A549 (cell line): ENCODE results near the gene RAP2A. TPM values are rescaled to one million over a fixed set of nuclear protein-coding genes. Genes with fewer than 3 reads are reported as not detected.

Experiments
- ATAC-seq, 2 experiments: fragments of 200-7000 bp in 1 of 2; fragments of >200 bp in 1 of 2; cut with Nextera tagmentation in 1 of 2; cut with Tn5 transposase in 1 of 2; 3 replicates each; pipeline versions ENCODE4 v1.8.0 to v1.9.1; 2018 to 2020; ENCODE audit warnings: mild to moderate bottlenecking in 1 of 2, moderate library complexity in 1 of 2
- CTCF ChIA-PET: fragments of 300-600 bp; sonication (Branson Sonifier 250); formaldehyde crosslinking; extraction: SDS; loops from one replicate; lab custom pipeline; 2021; ENCODE audit warnings: antibody characterized with exemption, inconsistent platforms; lab: Yijun Ruan, JAX
- POLR2A ChIA-PET: fragments of 350-600 bp; formaldehyde crosslinking; extraction: SDS; loops from one replicate; lab custom pipeline; 2021; ENCODE audit warnings: antibody characterized with exemption, inconsistent platforms; lab: Yijun Ruan, JAX
- DNase-seq, 2 experiments: peaks; one replicate each; pipeline versions ENCODE4 v3.0.0 to v3.0.0-alpha.2; 2011 to 2016; ENCODE audit warnings: low read depth in 1 of 2, low spot score in 1 of 2
- FAIRE-seq: peaks from 2 replicates; lab custom pipeline; 2011; peaks lifted over from hg19 to GRCh38; lab: Jason Lieb, UNC
- H3K27ac ChIP-seq, 2 experiments: fragments of >200 bp; sonication (Bioruptor Twin); formaldehyde crosslinking; 3 replicates each; pipeline ENCODE4 v1.5.1; 2016 to 2017
- H3K4me1 ChIP-seq: fragments of >200 bp; sonication (Bioruptor Twin); formaldehyde crosslinking; 3 replicates; pipeline ENCODE4 v1.6.1; 2016
- H3K4me2 ChIP-seq: fragments of >200 bp; sonication (Bioruptor Twin); formaldehyde crosslinking; 3 replicates; pipeline ENCODE4 v1.6.1; 2016
- H3K4me3 ChIP-seq: fragments of >200 bp; sonication (Bioruptor Twin); formaldehyde crosslinking; 3 replicates; pipeline ENCODE4 v1.5.1; 2016
- H3K9me3 ChIP-seq: fragments of >200 bp; sonication (Bioruptor Twin); formaldehyde crosslinking; 3 replicates; pipeline ENCODE4 v1.6.1; 2016
- BHLHE40 ChIP-seq: IDR thresholded peaks from 2 replicates; pipeline ENCODE4 v1.6.1; 2012; ENCODE audit warnings: low read depth, low read length, inconsistent platforms
- CBX2 ChIP-seq: fragments of 200-600 bp; sonication (generic); IDR thresholded peaks from 2 replicates; pipeline ENCODE4 v1.6.1; 2016; ENCODE audit warnings: low read depth, mild to moderate bottlenecking, borderline replicate concordance
- EHF ChIP-seq: fragments of 250-450 bp; sonication (Bioruptor Pico); IDR thresholded peaks from 2 replicates; pipeline ENCODE4 v1.5.0; 2020; ENCODE audit warnings: mild to moderate bottlenecking
- EHMT2 ChIP-seq: fragments of 200-600 bp; sonication (generic); IDR thresholded peaks from 2 replicates; pipeline ENCODE4 v1.6.1; 2016; ENCODE audit warnings: antibody characterized with exemption, low read depth, mild to moderate bottlenecking, moderate library complexity
- HDAC2 ChIP-seq: fragments of 200-600 bp; sonication (generic); IDR thresholded peaks from 2 replicates; pipeline ENCODE4 v1.6.1; 2016
- HES2 ChIP-seq: fragments of >200 bp; sonication (Bioruptor Twin); formaldehyde crosslinking; IDR thresholded peaks from 2 replicates; pipeline ENCODE4 v1.6.1; 2016
- HMGXB4 ChIP-seq: fragments of 250-450 bp; sonication (Bioruptor Pico); IDR thresholded peaks from 2 replicates; pipeline ENCODE4 v1.5.0; 2021; ENCODE audit warnings: mild to moderate bottlenecking, moderate library complexity, borderline replicate concordance
- HOXB5 ChIP-seq: fragments of 250-450 bp; sonication (Bioruptor Pico); IDR thresholded peaks from 2 replicates; pipeline ENCODE4 v1.5.0; 2020; ENCODE audit warnings: mild to moderate bottlenecking, moderate library complexity
- JUNB ChIP-seq: fragments of >200 bp; sonication (Bioruptor Twin); formaldehyde crosslinking; IDR thresholded peaks from 2 replicates; pipeline ENCODE4 v1.6.1; 2016
- KDM5A ChIP-seq: fragments of 200-600 bp; sonication (generic); IDR thresholded peaks from 2 replicates; pipeline ENCODE4 v1.6.1; 2016; ENCODE audit warnings: antibody characterized with exemption, mild to moderate bottlenecking
- MAFK ChIP-seq: fragments of 450-650 bp; IDR thresholded peaks from 2 replicates; pipeline ENCODE4 v1.6.1; 2014; ENCODE audit not compliant: partially characterized antibody
- MYC ChIP-seq: IDR thresholded peaks from 2 replicates; pipeline ENCODE4 v1.6.1; 2012; ENCODE audit warnings: mild to moderate bottlenecking, inconsistent platforms, low read length, improper control_type of control experiment, borderline replicate concordance
- NR3C1 ChIP-seq: fragments of >200 bp; sonication (Bioruptor Twin); formaldehyde crosslinking; IDR thresholded peaks from 3 replicates; pipeline ENCODE4 v1.6.1; 2017
- POLR2A ChIP-seq: IDR thresholded peaks from 2 replicates; pipeline ENCODE4 v1.6.1; 2012; ENCODE audit warnings: mild to moderate bottlenecking, low read length
- RARB ChIP-seq: fragments of 250-450 bp; sonication (Bioruptor Pico); IDR thresholded peaks from 2 replicates; pipeline ENCODE4 v1.8.0; 2021; ENCODE audit warnings: mild to moderate bottlenecking, moderate library complexity
- REST ChIP-seq: fragments of 200-600 bp; sonication (generic); IDR thresholded peaks from 2 replicates; pipeline ENCODE4 v1.6.1; 2016; ENCODE audit warnings: antibody characterized with exemption, mild to moderate bottlenecking, moderate library complexity
- ZFP36 ChIP-seq: fragments of 450-650 bp; IDR thresholded peaks from 2 replicates; pipeline ENCODE4 v1.6.1; 2014; ENCODE audit warnings: borderline replicate concordance; ENCODE audit not compliant: partially characterized antibody
- ZSCAN20 ChIP-seq: fragments of 250-450 bp; sonication (Bioruptor Pico); IDR thresholded peaks from 2 replicates; pipeline ENCODE4 v1.8.0; 2022; ENCODE audit warnings: mild to moderate bottlenecking, moderate library complexity
- whole genome bisulfite sequencing: methylation state at CpG from one replicate; pipeline ENCODE4 v1.1.6; 2017; ENCODE audit errors: missing lambda C conversion rate; 5-methylcytosine and 5-hydroxymethylcytosine counted together
- polyA plus RNA-seq, 4 experiments: library from polyadenylated mRNA; depleted of rRNA in 3 of 4; stranded (reverse); fragments of >200 nt; fragmentation: RNase III in 1 of 4; extraction: RNeasy Plus Mini Kit Qiagen cat#74134 plus additional on column Dnase treatment in 1 of 4; gene quantifications; 2 replicates in 3 of 4; 3 replicates in 1 of 4; pipeline ENCODE4 v1.2.3, GENCODE V29; 2011 to 2017
- TF ChIP-seq, protein P1 (sequence below): fragments of >200 bp; sonication (Bioruptor Twin); formaldehyde crosslinking; IDR thresholded peaks from 3 replicates; pipeline ENCODE4 v1.5.1; 2016
- TF ChIP-seq, protein P2 (sequence below): IDR thresholded peaks from 2 replicates; pipeline ENCODE4 v1.6.1; 2012; ENCODE audit warnings: low read depth, borderline replicate concordance
- TF ChIP-seq, protein P3 (sequence below): fragments of >200 bp; sonication (Bioruptor Twin); formaldehyde crosslinking; IDR thresholded peaks from 3 replicates; pipeline ENCODE4 v1.6.1; 2016

The RAP2A gene
- polyA plus RNA-seq, 2 of the 4 experiments (the other 2 are of a cell fraction), result 8.7 to 10.9 TPM

- TF ChIP-seq EHMT2, result no peak
- TF ChIP-seq REST, result no peak
- TF ChIP-seq EHF, result no peak
- TF ChIP-seq, protein P1, sequence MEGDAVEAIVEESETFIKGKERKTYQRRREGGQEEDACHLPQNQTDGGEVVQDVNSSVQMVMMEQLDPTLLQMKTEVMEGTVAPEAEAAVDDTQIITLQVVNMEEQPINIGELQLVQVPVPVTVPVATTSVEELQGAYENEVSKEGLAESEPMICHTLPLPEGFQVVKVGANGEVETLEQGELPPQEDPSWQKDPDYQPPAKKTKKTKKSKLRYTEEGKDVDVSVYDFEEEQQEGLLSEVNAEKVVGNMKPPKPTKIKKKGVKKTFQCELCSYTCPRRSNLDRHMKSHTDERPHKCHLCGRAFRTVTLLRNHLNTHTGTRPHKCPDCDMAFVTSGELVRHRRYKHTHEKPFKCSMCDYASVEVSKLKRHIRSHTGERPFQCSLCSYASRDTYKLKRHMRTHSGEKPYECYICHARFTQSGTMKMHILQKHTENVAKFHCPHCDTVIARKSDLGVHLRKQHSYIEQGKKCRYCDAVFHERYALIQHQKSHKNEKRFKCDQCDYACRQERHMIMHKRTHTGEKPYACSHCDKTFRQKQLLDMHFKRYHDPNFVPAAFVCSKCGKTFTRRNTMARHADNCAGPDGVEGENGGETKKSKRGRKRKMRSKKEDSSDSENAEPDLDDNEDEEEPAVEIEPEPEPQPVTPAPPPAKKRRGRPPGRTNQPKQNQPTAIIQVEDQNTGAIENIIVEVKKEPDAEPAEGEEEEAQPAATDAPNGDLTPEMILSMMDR, result no peak
- TF ChIP-seq, protein P2, sequence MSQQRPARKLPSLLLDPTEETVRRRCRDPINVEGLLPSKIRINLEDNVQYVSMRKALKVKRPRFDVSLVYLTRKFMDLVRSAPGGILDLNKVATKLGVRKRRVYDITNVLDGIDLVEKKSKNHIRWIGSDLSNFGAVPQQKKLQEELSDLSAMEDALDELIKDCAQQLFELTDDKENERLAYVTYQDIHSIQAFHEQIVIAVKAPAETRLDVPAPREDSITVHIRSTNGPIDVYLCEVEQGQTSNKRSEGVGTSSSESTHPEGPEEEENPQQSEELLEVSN, result no peak
- TF ChIP-seq, protein P3, sequence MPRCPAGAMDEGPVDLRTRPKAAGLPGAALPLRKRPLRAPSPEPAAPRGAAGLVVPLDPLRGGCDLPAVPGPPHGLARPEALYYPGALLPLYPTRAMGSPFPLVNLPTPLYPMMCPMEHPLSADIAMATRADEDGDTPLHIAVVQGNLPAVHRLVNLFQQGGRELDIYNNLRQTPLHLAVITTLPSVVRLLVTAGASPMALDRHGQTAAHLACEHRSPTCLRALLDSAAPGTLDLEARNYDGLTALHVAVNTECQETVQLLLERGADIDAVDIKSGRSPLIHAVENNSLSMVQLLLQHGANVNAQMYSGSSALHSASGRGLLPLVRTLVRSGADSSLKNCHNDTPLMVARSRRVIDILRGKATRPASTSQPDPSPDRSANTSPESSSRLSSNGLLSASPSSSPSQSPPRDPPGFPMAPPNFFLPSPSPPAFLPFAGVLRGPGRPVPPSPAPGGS, result no peak
- no peak for TF ChIP-seq HDAC2
Observed at GRCh38 chr13:97430296-97430695, 3.7 kb upstream of the RAP2A start (continued).

- peak overlapping the region; percentile 87 for H3K4me2 ChIP-seq
- WGBS, result 80% methylated on average over 4 of the region's 4 CpGs
Observed at GRCh38 chr13:97431171-97431764, 2.7 kb upstream of the RAP2A start.

DNA sequence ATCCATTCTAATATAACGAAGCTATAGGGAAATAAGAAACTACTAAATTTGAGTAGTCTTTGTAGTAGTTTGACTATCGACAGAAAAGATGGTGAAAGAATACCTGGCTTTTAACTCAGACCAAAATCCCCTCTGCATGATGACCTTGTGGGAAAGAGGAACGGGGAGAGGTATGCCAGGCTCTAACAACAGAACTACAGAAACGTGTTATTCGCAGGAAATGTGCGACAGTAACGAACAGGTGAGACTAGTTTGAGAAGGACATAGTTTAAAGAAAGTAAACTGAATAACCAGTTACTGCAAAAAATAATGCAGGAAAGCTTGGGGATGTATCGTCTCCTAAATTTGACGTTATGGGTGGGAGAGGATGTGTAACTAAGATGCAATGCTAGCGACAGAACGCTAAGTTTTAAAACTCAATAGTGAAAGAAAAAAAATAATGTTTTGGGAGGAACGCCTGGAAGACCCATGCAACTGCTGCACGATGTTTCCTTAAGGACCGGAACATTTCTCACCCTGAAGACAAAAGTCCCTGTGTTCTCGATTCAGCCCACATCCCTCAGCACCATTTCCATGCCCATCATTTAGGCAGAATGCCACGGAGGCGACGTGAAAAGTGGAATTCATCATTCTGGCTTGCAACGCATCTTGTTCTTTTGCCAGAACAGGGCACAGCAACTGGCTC is 1.6 kb upstream of the RAP2A start:
- ChIA-PET POLR2A (interaction anchor here (0.6 to 1.7 kb wide), 9 partner anchors 9 to 368 kb away, joined by 3 to 5 read pairs (median 4); no protein-coding TSS in a partner anchor), CTCF (no interaction called here)
- no peak for FAIRE-seq
- no peak for ATAC-seq
- Histone ChIP-seq H3K9me3 (no peaks in the 10 kb centered on the region), H3K4me2 (peak overlapping the region; percentile 87), H3K27ac (peak overlapping the region; percentile 86 to 88), H3K4me3 (peak overlapping the region; percentile 89), H3K4me1 (peaks cover 18% of the 10 kb centered on the region; the same call in 1 of the 3 replicates)
- 11% methylated on average over 18 of the region's 19 CpGs for WGBS
- no peak for DNase-seq
- TF ChIP-seq ZSCAN20 (CRISPR knock-in tag) (no peak), RARB (no peak), NR3C1 (no peak), MAFK (no peak), EHF (no peak), CBX2 (no peak), JUNB (no peak), KDM5A (no peak; the same call in 1 of the 2 replicates), HMGXB4 (CRISPR knock-in tag) (no peak), POLR2A (peak; percentile 84), HOXB5 (CRISPR knock-in tag) (no peak), HES2 (no peak), EHMT2 (no peak), BHLHE40 (no peak)
- TF ChIP-seq, protein P3, result 0 out of 3 replicates have a peak, but pooled peaks have one; percentile 29

More at GRCh38 chr13:97431171-97431764, 2.7 kb upstream of the RAP2A start:
- ATAC-seq (no peak), DNase-seq (no peak), FAIRE-seq (no peak)
- Histone ChIP-seq H3K27ac (no peak overlapping the region), H3K9me3 (no peaks in the 10 kb centered on the region), H3K4me1 (peaks cover 17% of the 10 kb centered on the region; the same call in 1 of the 3 replicates), H3K4me3 (no peak overlapping the region)
- ChIA-PET POLR2A (no interaction called here), CTCF (interaction anchor here (1.2 kb wide), 1 partner anchor 20 kb away, joined by 3 read pairs; no protein-coding TSS in a partner anchor)
- TF ChIP-seq MYC (no peak), HES2 (no peak), ZFP36 (no peak)
